RCC 7860 (cell line): Measurements from ENCODE around the gene TAX1BP3.

Source experiments
- DNase-seq: peaks from one replicate; pipeline ENCODE4 v3.0.0-alpha.2; 2015; ENCODE audit warnings: low spot score
- FAIRE-seq: peaks from 2 replicates; lab custom pipeline; 2012; peaks lifted over from hg19 to GRCh38; lab: Jason Lieb, UNC

The TAX1BP3 gene

GRCh38 chr17:3659541-3660111 is 8.8 kb downstream of the TAX1BP3 start:
- DNase-seq, result peak; percentile 60
- FAIRE-seq, result no peak

GRCh38 chr17:3658784-3659449 is 9.5 kb downstream of the TAX1BP3 start:
- no peak for FAIRE-seq
- no peak for DNase-seq

GRCh38 chr17:3657874-3658783 is 10.2 kb downstream of the TAX1BP3 start:
- DNase-seq (no peak), FAIRE-seq (no peak)

- DNase-seq (no peak), FAIRE-seq (no peak)
Measured at GRCh38 chr17:3657588-3657869, 10.8 kb downstream of the TAX1BP3 start.

GRCh38 chr17:3656755-3657587 is 11.4 kb downstream of the TAX1BP3 start:
- FAIRE-seq (no peak), DNase-seq (no peak)

GRCh38 chr17:3656353-3656752 is 12.0 kb downstream of the TAX1BP3 start:
- FAIRE-seq, result no peak
- no peak for DNase-seq

- FAIRE-seq (no peak), DNase-seq (no peak)
Measured at GRCh38 chr17:3655766-3656165, 12.6 kb downstream of the TAX1BP3 start.

- DNase-seq (no peak), FAIRE-seq (no peak)
Measured at GRCh38 chr17:3647769-3648555, 20.4 kb downstream of the TAX1BP3 start.

- DNase-seq (no peak), FAIRE-seq (no peak)
Measured at GRCh38 chr17:3647251-3647650, 21.1 kb downstream of the TAX1BP3 start.

GRCh38 chr17:3645310-3645709 is 23.1 kb downstream of the TAX1BP3 start:
- DNase-seq (no peak), FAIRE-seq (no peak)

- FAIRE-seq, result no peak
- no peak for DNase-seq
Measured at GRCh38 chr17:3643889-3644349, 24.5 kb downstream of the TAX1BP3 start.

- DNase-seq (no peak), FAIRE-seq (no peak)
Measured at GRCh38 chr17:3641717-3642486, 26.5 kb downstream of the TAX1BP3 start.

GRCh38 chr17:3641014-3641413 is 27.4 kb downstream of the TAX1BP3 start:
- DNase-seq (no peak), FAIRE-seq (no peak)

GRCh38 chr17:3639981-3640596 is 28.3 kb downstream of the TAX1BP3 start:
- DNase-seq, result no peak
- no peak for FAIRE-seq

GRCh38 chr17:3636908-3637373 is 31.4 kb downstream of the TAX1BP3 start:
- DNase-seq, result no peak

GRCh38 chr17:3636154-3636907 is 32.0 kb downstream of the TAX1BP3 start, which contains the start of the genes CTNS and SHPK:
CTNS (plus strand) TSS chr17:3636760; CDS start chr17:3640207, 3,447 bp downstream.
SHPK (minus strand) TSS chr17:3636250; CDS start chr17:3636219, 31 bp downstream.
- peak; percentile 87 for DNase-seq
- peak; percentile 71 for FAIRE-seq

More at GRCh38 chr17:3636908-3637373, 31.4 kb downstream of the TAX1BP3 start:
- no peak for FAIRE-seq

GRCh38 chr17:3635474-3636153 is 32.8 kb downstream of the TAX1BP3 start:
- no peak for FAIRE-seq
- DNase-seq, result no peak
